Esophagus muscularis mucosa (tissue), 4 donors: Measurements from ENCODE around the gene CMC1. TPM values are rescaled to one million over a fixed set of nuclear protein-coding genes. Genes with fewer than 3 reads are reported as not detected.

Experiments used
- DNase-seq: peaks from one replicate; pipeline ENCODE4 v3.0.0-alpha.2; 2017; ENCODE audit errors: extremely low spot score
- H3K27ac ChIP-seq, 4 donors: fragments of 200-600 bp; sonication (generic); replicated peaks in 1 of 4; 1 replicate in 3 of 4; 2 replicates in 1 of 4; pipeline ENCODE4 v1.5.1; 2016 to 2019; ENCODE audit warnings: mild to moderate bottlenecking in 1 of 4
- H3K27me3 ChIP-seq, 4 donors: fragments of 200-600 bp; sonication (generic); one replicate each; pipeline versions ENCODE4 v1.5.1 to v1.6.0; 2016 to 2019
- H3K36me3 ChIP-seq, 4 donors: fragments of 200-600 bp; sonication (generic); one replicate each; pipeline ENCODE4 v1.5.1; 2016 to 2019
- H3K4me1 ChIP-seq, 4 donors: fragments of 200-600 bp; sonication (generic); one replicate each; pipeline ENCODE4 v1.5.1; 2016 to 2019
- H3K4me3 ChIP-seq, 4 donors: fragments of 200-600 bp; sonication (generic); 1 replicate in 2 of 4; 2 replicates in 2 of 4; pipeline ENCODE4 v1.5.1; 2016 to 2019; ENCODE audit warnings: mild to moderate bottlenecking in 4 of 4, moderate library complexity in 1 of 4
- H3K9me3 ChIP-seq, 4 donors: fragments of 200-600 bp; sonication (generic); 1 replicate in 3 of 4; 2 replicates in 1 of 4; pipeline ENCODE4 v1.5.1; 2016 to 2019
- CTCF ChIP-seq, 3 experiments: fragments of 200-600 bp in 2 of 3; fragments of 450-650 bp in 1 of 3; sonication (generic) in 2 of 3; IDR thresholded peaks; one replicate each; pipeline ENCODE4 v1.5.1; 2017 to 2019; ENCODE audit warnings: antibody characterized with exemption in 3 of 3, mild to moderate bottlenecking in 2 of 3, moderate library complexity in 1 of 3
- EP300 ChIP-seq: sonication (generic); formaldehyde crosslinking; IDR thresholded peaks from one replicate; pipeline ENCODE4 v1.6.1; 2017; ENCODE audit warnings: antibody characterized with exemption
- POLR2A ChIP-seq: fragments of 450-650 bp; IDR thresholded peaks from one replicate; pipeline ENCODE4 v1.6.1; 2017; ENCODE audit warnings: antibody characterized with exemption, moderate library complexity, mild to moderate bottlenecking, low read depth
- POLR2AphosphoS5 ChIP-seq, 2 donors: sonication (generic); formaldehyde crosslinking; IDR thresholded peaks; one replicate each; pipeline ENCODE4 v1.6.1; 2017; ENCODE audit warnings: antibody characterized with exemption in 2 of 2
- WGBS: methylation state at CpG from one replicate; pipeline ENCODE4 v1.1.5; 2018; 5-methylcytosine and 5-hydroxymethylcytosine counted together
- intact Hi-C: fragments of 100-400 bp; cut with DNase I; formaldehyde crosslinking; loops from one replicate; pipeline ENCODE4 v1.15.1; 2023
- total RNA-seq, 4 donors: library from RNA; depleted of rRNA; stranded (reverse); fragments of >200 nt; gene quantifications; one replicate each; pipeline versions ENCODE4 v1.1.0 to v1.2.1, GENCODE V29; 2016

CMC1 gene
- total RNA-seq, 4 donors from 2014 or later: 9.1 to 20.3 (median 15.0) TPM

GRCh38 chr3:28279770-28280169 is 38.4 kb downstream of the CMC1 start:
- Histone ChIP-seq H3K27me3 (no peaks in the 10 kb centered on the region), H3K4me3 (no peak overlapping the region), H3K9me3 (no peaks in the 10 kb centered on the region), H3K36me3 (peaks cover 0 to 12% (median 9%) of the 10 kb centered on the region in 4 donors), H3K27ac (no peak overlapping the region), H3K4me1 (peaks cover 0 to 16% (median 6%) of the 10 kb centered on the region in 4 donors)
- TF ChIP-seq POLR2AphosphoS5 (IDR thresholded peaks at IDR 0.05) (no peak), EP300 (no peak), POLR2A (no peak), CTCF (IDR thresholded peaks at IDR 0.05) (no peak)
- no peak for DNase-seq
- WGBS: 20% methylated on average over 4 of the region's 4 CpGs
- intact Hi-C loops: no loop called here

- H3K4me1 ChIP-seq: peaks cover 0 to 16% (median 6%) of the 10 kb centered on the region in 4 donors
- no peak overlapping the region for H3K4me3 ChIP-seq
- no peaks in the 10 kb centered on the region for H3K9me3 ChIP-seq
- peaks cover 0 to 3% (median 1%) of the 10 kb centered on the region in 4 donors for H3K36me3 ChIP-seq
- DNase-seq: no peak
- intact Hi-C loops: no loop called here
- H3K27ac ChIP-seq: no peak overlapping the region
- no peaks in the 10 kb centered on the region for H3K27me3 ChIP-seq
- WGBS: 98% methylated on average over 3 of the region's 3 CpGs
- no peak for TF ChIP-seq EP300
- no peak for TF ChIP-seq CTCF (IDR thresholded peaks at IDR 0.05)
- TF ChIP-seq POLR2A: no peak
- TF ChIP-seq POLR2AphosphoS5 (IDR thresholded peaks at IDR 0.05): no peak
Measured at GRCh38 chr3:28280781-28281180, 39.4 kb downstream of the CMC1 start.

- TF ChIP-seq POLR2A (no peak), EP300 (no peak), CTCF (IDR thresholded peaks at IDR 0.05) (peak; percentile 42 to 61 (median 52))
- peaks cover 0 to 5% (median 0%) of the 10 kb centered on the region in 4 donors for H3K36me3 ChIP-seq
- intact Hi-C loops: no loop called here
- H3K4me1 ChIP-seq: no peaks in the 10 kb centered on the region
- no peak overlapping the region for H3K4me3 ChIP-seq
- no peak for DNase-seq
- H3K9me3 ChIP-seq: no peaks in the 10 kb centered on the region
- H3K27ac ChIP-seq: no peak overlapping the region
- no peaks in the 10 kb centered on the region for H3K27me3 ChIP-seq
Measured at GRCh38 chr3:28286595-28286994, 45.2 kb downstream of the CMC1 start.

GRCh38 chr3:28287046-28287445 is 45.6 kb downstream of the CMC1 start:
- H3K36me3 ChIP-seq: peaks cover 0 to 5% (median 0%) of the 10 kb centered on the region in 4 donors
- 83% methylated on average over 2 of the region's 2 CpGs for WGBS
- no peak for DNase-seq
- H3K9me3 ChIP-seq: no peaks in the 10 kb centered on the region
- no peaks in the 10 kb centered on the region for H3K27me3 ChIP-seq
- TF ChIP-seq EP300 (no peak), CTCF (IDR thresholded peaks at IDR 0.05) (no peak), POLR2AphosphoS5 (IDR thresholded peaks at IDR 0.05) (no peak), POLR2A (no peak)
- intact Hi-C loops: no loop called here
- H3K4me1 ChIP-seq: no peaks in the 10 kb centered on the region
- H3K4me3 ChIP-seq: no peak overlapping the region
- H3K27ac ChIP-seq: no peak overlapping the region

- Histone ChIP-seq H3K36me3 (peaks cover 0 to 5% (median 0%) of the 10 kb centered on the region in 4 donors), H3K27ac (no peak overlapping the region), H3K4me1 (no peaks in the 10 kb centered on the region), H3K9me3 (no peaks in the 10 kb centered on the region), H3K27me3 (no peaks in the 10 kb centered on the region), H3K4me3 (no peak overlapping the region)
- 100% methylated on average over 1 of the region's 1 CpG for WGBS
- no peak for DNase-seq
- intact Hi-C loops: no loop called here
- no peak for TF ChIP-seq CTCF (IDR thresholded peaks at IDR 0.05)
- no peak for TF ChIP-seq POLR2A
Measured at GRCh38 chr3:28290863-28291300, 49.5 kb downstream of the CMC1 start.
